Mammary epithelial cell (primary cell): ENCODE data around the gene PDE3B.

Experiments used
- EZH2 ChIP-seq: IDR thresholded peaks from 2 replicates; pipeline ENCODE4 v1.6.1; 2012; ENCODE audit warnings: low read length, inconsistent platforms, borderline replicate concordance
- TF ChIP-seq, protein P1 (sequence below), 2 donors: IDR thresholded peaks in 1 of 2; conservative IDR thresholded peaks in 1 of 2; 2 replicates each; pipeline ENCODE4 v1.5.1; 2011 to 2012; ENCODE audit warnings: inconsistent platforms in 2 of 2, low read length in 2 of 2, mild to moderate bottlenecking in 2 of 2, control low read depth in 1 of 2, low read depth in 1 of 2; ENCODE audit not compliant: insufficient read depth in 1 of 2; ENCODE audit errors: extremely low read depth in 1 of 2

DNA sequence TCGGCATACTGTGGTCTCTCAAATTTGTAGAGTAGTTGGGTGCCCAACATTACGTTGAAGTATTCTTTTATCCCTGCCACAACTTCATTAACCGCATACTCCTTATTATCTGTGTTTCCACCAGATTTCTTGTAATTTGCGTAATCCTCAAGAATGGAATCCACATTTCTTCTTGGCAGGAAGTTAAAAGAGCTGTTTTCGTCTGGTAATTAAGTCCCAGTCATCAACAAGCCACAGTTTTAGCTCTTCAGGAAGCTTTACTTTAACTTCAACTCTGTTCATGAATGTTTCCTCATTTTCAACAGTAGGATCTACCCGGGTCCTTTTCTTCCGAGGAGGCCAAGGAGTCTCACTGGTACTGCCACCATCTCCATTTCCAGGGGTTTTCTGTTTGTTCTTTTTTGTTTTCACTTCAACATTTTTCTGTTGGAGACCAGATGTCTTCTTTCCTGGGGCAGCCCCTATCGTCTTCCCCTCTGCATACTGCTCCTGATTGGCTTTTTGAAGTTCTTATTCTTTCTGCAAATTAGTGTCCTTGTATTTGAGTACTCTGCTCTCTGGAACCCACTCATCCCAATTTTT lies 30.3 kb downstream of the PDE3B start:
- TF ChIP-seq, protein P1, sequence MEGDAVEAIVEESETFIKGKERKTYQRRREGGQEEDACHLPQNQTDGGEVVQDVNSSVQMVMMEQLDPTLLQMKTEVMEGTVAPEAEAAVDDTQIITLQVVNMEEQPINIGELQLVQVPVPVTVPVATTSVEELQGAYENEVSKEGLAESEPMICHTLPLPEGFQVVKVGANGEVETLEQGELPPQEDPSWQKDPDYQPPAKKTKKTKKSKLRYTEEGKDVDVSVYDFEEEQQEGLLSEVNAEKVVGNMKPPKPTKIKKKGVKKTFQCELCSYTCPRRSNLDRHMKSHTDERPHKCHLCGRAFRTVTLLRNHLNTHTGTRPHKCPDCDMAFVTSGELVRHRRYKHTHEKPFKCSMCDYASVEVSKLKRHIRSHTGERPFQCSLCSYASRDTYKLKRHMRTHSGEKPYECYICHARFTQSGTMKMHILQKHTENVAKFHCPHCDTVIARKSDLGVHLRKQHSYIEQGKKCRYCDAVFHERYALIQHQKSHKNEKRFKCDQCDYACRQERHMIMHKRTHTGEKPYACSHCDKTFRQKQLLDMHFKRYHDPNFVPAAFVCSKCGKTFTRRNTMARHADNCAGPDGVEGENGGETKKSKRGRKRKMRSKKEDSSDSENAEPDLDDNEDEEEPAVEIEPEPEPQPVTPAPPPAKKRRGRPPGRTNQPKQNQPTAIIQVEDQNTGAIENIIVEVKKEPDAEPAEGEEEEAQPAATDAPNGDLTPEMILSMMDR (conservative IDR thresholded peaks at IDR 0.05 in 1 of 2, IDR thresholded peaks at IDR 0.05 in 1 of 2; ENCODE audit: extremely low read depth in 1 of 2, insufficient read depth in 1 of 2, low read depth in 1 of 2, low read length in 2 of 2) = no peak
- TF ChIP-seq EZH2 = no peak
